HCT116 (cell line): ENCODE results near the gene RNF215. TPM values are rescaled to one million over a fixed set of nuclear protein-coding genes. Genes with fewer than 3 reads are reported as not detected.

Experiments used
- CBX3 ChIP-seq: IDR thresholded peaks from 2 replicates; pipeline ENCODE4 v1.6.1; 2012; ENCODE audit warnings: low read depth
- EZH2phosphoT487 ChIP-seq: fragments of 200-600 bp; IDR thresholded peaks from 2 replicates; pipeline ENCODE4 v1.6.1; 2018; ENCODE audit warnings: antibody characterized with exemption, borderline replicate concordance
- SP1 ChIP-seq: IDR thresholded peaks from 2 replicates; pipeline ENCODE4 v1.6.1; 2012; ENCODE audit warnings: low read depth
- TCF7L2 ChIP-seq: IDR thresholded peaks from 2 replicates; pipeline ENCODE4 v1.7.0; 2011; ENCODE audit warnings: borderline replicate concordance, inconsistent platforms; ENCODE audit not compliant: insufficient read depth, insufficient read length; ENCODE audit errors: extremely low read depth
- YY1 ChIP-seq: IDR thresholded peaks from 2 replicates; pipeline ENCODE4 v1.6.1; 2011; ENCODE audit warnings: low read length, low read depth, moderate library complexity, mild to moderate bottlenecking; ENCODE audit not compliant: insufficient replicate concordance; ENCODE audit errors: extremely low read depth
- ZFX ChIP-seq: fragments of 450-650 bp; IDR thresholded peaks from 2 replicates; pipeline ENCODE4 v1.6.1; 2017
- total RNA-seq: library from RNA; stranded (reverse); gene quantifications from one replicate; pipeline ENCODE4 v1.2.1, GENCODE V29; 2021; ENCODE audit not compliant: unreplicated experiment
- TF ChIP-seq, protein P1 (sequence below): IDR thresholded peaks from 2 replicates; pipeline ENCODE4 v1.6.1; 2011; ENCODE audit warnings: mild to moderate bottlenecking, low read length, moderate library complexity; ENCODE audit not compliant: insufficient replicate concordance; ENCODE audit errors: extremely low read depth
- TF ChIP-seq, protein P2 (sequence below): IDR thresholded peaks from 2 replicates; pipeline ENCODE4 v1.6.1; 2012
- TF ChIP-seq, protein P3 (sequence below): IDR thresholded peaks from 2 replicates; pipeline ENCODE4 v1.6.1; 2012

The RNF215 gene
- total RNA-seq, 1 experiment from 2014 or later = 20.2 TPM

DNA sequence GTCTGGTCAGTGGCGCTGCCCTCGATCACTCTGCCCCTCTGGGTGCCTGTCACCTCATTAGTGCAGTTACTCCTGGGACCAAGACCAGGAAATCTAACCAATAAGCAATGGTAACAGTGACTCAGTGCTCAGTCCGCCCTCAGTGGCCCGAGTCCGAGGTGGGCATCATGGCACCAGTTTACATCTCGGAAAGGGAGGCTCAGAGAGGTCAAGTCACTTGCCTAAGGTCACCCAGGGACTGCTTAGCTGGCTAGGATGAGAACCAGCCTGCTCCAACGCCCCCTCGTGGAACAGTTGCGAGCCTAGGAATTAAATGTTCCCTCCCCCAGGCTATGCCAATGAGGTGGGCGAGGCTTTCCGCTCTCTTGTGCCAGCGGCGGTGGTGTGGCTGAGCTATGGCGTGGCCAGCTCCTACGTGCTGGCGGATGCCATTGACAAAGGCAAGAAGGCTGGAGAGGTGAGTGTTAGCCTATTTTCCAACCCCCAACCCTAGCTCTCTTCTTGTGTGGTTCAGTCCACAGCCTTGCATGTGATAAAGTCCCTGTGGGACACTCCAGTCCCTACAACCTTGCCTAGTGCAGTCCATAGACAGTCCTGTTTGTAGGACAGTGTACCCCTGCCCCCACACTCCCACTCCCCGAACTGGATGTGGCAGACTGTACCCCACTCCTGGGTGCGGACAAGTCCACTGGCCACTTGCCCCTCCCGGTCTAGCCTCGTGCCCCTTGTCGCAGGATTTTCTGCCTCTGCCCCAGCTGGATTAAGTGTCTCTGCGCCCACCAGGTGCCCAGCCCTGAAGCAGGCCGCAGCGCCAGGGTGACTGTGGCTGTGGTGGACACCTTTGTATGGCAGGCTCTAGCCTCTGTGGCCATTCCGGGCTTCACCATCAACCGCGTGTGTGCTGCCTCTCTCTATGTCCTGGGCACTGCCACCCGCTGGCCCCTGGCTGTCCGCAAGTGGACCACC, 39.5 kb upstream of the RNF215 start (continued):
- TF ChIP-seq TCF7L2 = no peak
- TF ChIP-seq EZH2phosphoT487 = no peak
- no peak for TF ChIP-seq YY1
- TF ChIP-seq, protein P1, sequence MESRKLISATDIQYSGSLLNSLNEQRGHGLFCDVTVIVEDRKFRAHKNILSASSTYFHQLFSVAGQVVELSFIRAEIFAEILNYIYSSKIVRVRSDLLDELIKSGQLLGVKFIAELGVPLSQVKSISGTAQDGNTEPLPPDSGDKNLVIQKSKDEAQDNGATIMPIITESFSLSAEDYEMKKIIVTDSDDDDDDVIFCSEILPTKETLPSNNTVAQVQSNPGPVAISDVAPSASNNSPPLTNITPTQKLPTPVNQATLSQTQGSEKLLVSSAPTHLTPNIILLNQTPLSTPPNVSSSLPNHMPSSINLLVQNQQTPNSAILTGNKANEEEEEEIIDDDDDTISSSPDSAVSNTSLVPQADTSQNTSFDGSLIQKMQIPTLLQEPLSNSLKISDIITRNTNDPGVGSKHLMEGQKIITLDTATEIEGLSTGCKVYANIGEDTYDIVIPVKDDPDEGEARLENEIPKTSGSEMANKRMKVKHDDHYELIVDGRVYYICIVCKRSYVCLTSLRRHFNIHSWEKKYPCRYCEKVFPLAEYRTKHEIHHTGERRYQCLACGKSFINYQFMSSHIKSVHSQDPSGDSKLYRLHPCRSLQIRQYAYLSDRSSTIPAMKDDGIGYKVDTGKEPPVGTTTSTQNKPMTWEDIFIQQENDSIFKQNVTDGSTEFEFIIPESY = no peak
- TF ChIP-seq, protein P2, sequence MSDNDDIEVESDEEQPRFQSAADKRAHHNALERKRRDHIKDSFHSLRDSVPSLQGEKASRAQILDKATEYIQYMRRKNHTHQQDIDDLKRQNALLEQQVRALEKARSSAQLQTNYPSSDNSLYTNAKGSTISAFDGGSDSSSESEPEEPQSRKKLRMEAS = no peak
- TF ChIP-seq CBX3 = no peak
- no peak for TF ChIP-seq SP1
- TF ChIP-seq ZFX = no peak
- TF ChIP-seq, protein P3, sequence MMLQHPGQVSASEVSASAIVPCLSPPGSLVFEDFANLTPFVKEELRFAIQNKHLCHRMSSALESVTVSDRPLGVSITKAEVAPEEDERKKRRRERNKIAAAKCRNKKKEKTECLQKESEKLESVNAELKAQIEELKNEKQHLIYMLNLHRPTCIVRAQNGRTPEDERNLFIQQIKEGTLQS = no peak
